OCI-LY3 (cell line): ENCODE measurements around the gene ARHGAP42.

Experiments
- CTCF ChIP-seq: fragments of 200-600, 300-600 bp; sonication (generic); IDR thresholded peaks from 2 replicates; pipeline ENCODE4 v1.5.1; 2014; ENCODE audit warnings: antibody characterized with exemption, low read length, low read depth
- EZH2phosphoT487 ChIP-seq: fragments of 200-600 bp; shearing (Covaris generic); IDR thresholded peaks from 2 replicates; pipeline ENCODE4 v1.6.1; 2018; ENCODE audit warnings: antibody characterized with exemption, mixed run types, low read depth

- TF ChIP-seq CTCF: no peak
- no peak for TF ChIP-seq EZH2phosphoT487
Measured at GRCh38 chr11:100957499-100957898, 270.4 kb downstream of the ARHGAP42 start.
